BJ (cell line): Measurements from ENCODE around the gene COL3A1. TPM values are rescaled to one million over a fixed set of nuclear protein-coding genes. Genes with fewer than 3 reads are reported as not detected.

Experiments
- CTCF ChIA-PET: fragments of 350-600 bp; formaldehyde crosslinking; extraction: SDS; loops from one replicate; lab custom pipeline; 2021; ENCODE audit warnings: antibody characterized with exemption, inconsistent platforms; lab: Yijun Ruan, JAX
- POLR2A ChIA-PET: fragments of 300-600 bp; sonication (Branson Sonifier 250); formaldehyde crosslinking; extraction: SDS; loops from one replicate; lab custom pipeline; 2021; ENCODE audit warnings: antibody characterized with exemption; lab: Charles Lee
- DNase-seq: peaks from one replicate; pipeline ENCODE4 v3.0.0-alpha.2; 2011; ENCODE audit warnings: low read depth
- H3K27me3 ChIP-seq: 2 replicates; pipeline ENCODE4 v1.6.0; 2011; ENCODE audit warnings: low read length; ENCODE audit not compliant: control insufficient read depth, insufficient read depth
- H3K36me3 ChIP-seq: 2 replicates; pipeline ENCODE4 v1.5.1; 2011; ENCODE audit warnings: low read length; ENCODE audit not compliant: control insufficient read depth, insufficient read depth
- H3K4me3 ChIP-seq: 2 replicates; pipeline ENCODE4 v1.5.1; 2011; ENCODE audit warnings: low read depth, mild to moderate bottlenecking, control low read depth, low read length
- polyA plus RNA-seq: library from polyadenylated mRNA; depleted of rRNA; stranded (reverse); fragments of >200 nt; gene quantifications from 2 replicates; pipeline ENCODE4 v1.2.3, GENCODE V29; 2011
- TF ChIP-seq, protein P1 (sequence below): IDR thresholded peaks from 2 replicates; pipeline ENCODE4 v1.5.1; 2011; ENCODE audit warnings: low read depth, mild to moderate bottlenecking, control low read depth, inconsistent platforms, low read length, moderate library complexity; ENCODE audit not compliant: insufficient read depth

Gene COL3A1
- polyA plus RNA-seq, 1 experiment, result 1,450 TPM

DNA sequence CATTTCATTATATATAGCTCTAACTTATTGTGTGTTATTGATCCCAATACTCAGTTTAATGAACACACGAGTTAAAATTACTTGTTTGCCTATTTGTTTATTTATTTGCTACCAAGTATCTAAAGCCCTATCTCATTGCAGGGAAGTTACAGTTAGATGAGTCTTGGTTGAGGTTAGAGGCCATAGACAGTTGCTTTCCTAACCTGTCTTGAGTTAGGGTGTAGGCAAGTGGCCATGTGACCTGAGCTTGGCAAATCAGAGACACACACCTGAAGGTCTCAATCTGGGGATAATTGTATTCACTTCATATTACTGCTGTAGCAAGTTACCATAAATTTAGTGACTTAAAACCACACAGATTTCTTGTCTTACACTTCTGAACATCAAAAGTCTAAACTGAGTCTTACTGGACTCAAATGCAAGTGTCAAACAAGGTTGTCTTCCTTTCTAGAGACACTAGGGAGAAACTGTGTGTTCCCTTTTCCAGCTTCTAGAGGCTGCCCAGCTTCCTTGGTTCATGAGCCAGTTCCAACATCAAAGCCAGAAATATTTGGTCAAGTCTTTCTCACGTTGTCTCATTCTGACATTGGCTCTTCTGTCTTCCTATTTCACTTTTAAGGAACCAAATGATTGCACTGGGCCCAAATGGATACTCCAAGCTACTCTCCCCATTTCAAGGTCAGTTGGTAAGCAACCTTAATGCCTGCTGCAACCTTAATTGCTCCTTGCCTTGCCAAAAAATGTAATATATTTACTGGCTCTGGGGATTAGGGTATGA is 39.7 kb downstream of the COL3A1 start:
- TF ChIP-seq, protein P1, sequence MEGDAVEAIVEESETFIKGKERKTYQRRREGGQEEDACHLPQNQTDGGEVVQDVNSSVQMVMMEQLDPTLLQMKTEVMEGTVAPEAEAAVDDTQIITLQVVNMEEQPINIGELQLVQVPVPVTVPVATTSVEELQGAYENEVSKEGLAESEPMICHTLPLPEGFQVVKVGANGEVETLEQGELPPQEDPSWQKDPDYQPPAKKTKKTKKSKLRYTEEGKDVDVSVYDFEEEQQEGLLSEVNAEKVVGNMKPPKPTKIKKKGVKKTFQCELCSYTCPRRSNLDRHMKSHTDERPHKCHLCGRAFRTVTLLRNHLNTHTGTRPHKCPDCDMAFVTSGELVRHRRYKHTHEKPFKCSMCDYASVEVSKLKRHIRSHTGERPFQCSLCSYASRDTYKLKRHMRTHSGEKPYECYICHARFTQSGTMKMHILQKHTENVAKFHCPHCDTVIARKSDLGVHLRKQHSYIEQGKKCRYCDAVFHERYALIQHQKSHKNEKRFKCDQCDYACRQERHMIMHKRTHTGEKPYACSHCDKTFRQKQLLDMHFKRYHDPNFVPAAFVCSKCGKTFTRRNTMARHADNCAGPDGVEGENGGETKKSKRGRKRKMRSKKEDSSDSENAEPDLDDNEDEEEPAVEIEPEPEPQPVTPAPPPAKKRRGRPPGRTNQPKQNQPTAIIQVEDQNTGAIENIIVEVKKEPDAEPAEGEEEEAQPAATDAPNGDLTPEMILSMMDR, result no peak
- Histone ChIP-seq H3K27me3 (no peaks in the 10 kb centered on the region), H3K4me3 (no peak overlapping the region), H3K36me3 (peaks cover 6% of the 10 kb centered on the region)
- ChIA-PET POLR2A (no interaction called here), CTCF (interaction anchor here (0.5 to 1.2 kb wide), 5 partner anchors 10 to 491 kb away, joined by 3 to 4 read pairs (median 3); no protein-coding TSS in a partner anchor)
- no peak for DNase-seq

DNA sequence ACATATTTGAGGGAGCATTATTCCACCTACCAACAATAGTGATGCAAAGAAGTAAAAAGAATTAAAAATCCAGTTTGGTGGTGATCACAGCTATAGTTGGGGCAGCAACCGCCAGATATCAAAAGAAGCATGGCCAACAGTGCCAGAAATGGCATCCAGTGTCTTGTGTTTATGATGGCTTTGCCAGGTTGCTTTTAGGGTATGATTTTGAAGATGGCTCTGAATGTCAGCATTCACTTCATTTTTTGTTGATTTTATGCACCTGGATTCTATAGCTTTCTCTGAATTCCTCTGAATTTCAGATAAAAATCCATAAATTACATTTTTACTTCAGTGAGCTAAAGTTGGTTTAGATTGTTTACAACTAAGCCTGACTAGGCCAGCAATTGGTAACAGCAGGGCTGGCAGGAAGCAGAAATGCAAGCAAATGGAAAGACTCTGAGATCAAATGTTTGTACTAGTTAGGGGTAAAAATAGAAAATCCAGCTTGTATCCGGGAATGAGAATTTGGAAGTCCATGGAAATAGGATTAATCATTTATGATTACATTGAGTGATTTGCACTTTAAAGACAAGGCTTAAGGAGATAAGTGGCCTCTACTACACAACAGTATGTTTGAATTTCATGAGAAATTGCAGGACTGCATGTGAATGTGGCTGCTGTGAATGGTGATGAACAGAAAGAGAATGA is 40.4 kb downstream of the COL3A1 start:
- Histone ChIP-seq H3K27me3 (no peaks in the 10 kb centered on the region), H3K4me3 (no peak overlapping the region), H3K36me3 (peaks cover 6% of the 10 kb centered on the region)
- DNase-seq, result no peak
- POLR2A ChIA-PET, result no interaction called here
- TF ChIP-seq, protein P1, result no peak
- CTCF ChIA-PET, result interaction anchor here (0.8 to 1.2 kb wide), 4 partner anchors 11 to 476 kb away, joined by 3 to 4 read pairs (median 3); no protein-coding TSS in a partner anchor

DNA sequence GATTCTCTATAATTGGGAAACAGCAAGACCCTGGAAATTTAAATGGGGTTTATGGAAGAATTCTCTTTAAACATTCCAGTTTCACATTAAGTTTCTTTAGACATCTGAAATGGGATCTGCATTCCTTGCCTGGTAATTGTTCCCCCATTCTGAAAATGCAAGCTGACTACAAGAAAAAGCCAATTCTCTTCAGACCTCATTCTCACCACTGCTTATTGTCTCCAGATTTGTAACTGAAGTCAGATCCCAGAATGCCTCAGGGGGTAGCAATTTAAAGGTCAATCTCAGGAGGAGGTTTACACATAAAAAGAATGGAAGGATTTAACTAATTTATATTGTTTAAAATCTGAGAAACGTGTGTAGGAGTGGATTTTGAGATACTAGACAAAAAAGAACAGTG is 41.2 kb downstream of the COL3A1 start:
- TF ChIP-seq, protein P1, result no peak
- POLR2A ChIA-PET, result no interaction called here
- Histone ChIP-seq H3K4me3 (no peak overlapping the region), H3K27me3 (no peaks in the 10 kb centered on the region), H3K36me3 (peaks cover 4% of the 10 kb centered on the region)
- no peak for DNase-seq
- CTCF ChIA-PET, result interaction anchor here (1.2 kb wide), 1 partner anchor 31 kb away, joined by 3 read pairs; no protein-coding TSS in a partner anchor

DNA sequence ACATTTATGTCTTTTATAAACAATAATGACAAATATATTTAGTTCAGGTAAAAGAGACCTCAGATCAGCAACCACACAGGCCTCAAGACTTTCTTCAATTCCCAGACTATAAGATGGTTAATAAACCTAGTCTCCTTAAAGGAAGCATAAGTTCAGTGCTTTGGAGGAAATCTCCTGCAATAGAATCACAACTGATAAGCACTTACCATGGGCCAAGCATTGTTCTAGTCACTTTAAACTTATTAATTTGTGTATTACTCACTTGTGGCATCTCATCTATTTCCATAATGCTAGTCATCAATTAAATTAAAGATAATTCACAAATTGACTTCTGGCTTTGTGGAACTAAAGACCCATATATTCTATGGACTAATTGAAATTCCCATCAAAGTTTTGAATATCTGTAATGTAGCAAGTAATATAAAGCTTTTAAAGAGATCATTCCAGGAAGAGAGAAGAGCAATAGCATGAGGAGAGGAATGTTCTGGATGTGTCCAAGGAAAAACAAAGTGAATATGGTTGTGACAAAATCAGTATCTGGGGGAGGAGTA is 42.2 kb downstream of the COL3A1 start:
- no peak overlapping the region for H3K4me3 ChIP-seq
- ChIA-PET POLR2A (no interaction called here), CTCF (interaction anchor here (0.7 kb wide), 1 partner anchor 1513 kb away, joined by 3 read pairs; no protein-coding TSS in a partner anchor)
- peaks cover 3% of the 10 kb centered on the region for H3K36me3 ChIP-seq
- TF ChIP-seq, protein P1, result no peak
- H3K27me3 ChIP-seq, result no peaks in the 10 kb centered on the region
- no peak for DNase-seq

DNA sequence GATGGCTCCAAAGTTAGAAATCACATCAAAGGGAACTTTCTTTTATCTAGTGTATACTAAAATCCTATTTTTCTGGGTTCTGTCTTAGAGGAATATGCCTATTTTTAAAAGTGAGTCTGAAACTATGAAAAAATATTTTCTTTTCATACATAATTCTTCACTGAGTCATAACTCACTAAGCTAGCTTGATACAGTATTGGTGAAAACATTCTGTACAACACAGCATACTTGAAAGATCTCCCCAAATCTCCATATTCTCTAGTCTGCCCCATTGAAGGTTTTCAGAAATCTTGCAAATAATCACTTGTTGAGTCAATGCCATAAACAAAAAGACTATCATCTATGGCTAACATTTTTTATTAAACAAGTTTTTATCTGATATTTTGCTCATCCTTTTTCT is 44.5 kb downstream of the COL3A1 start:
- Histone ChIP-seq H3K36me3 (no peaks in the 10 kb centered on the region), H3K4me3 (no peak overlapping the region), H3K27me3 (no peaks in the 10 kb centered on the region)
- ChIA-PET CTCF (interaction anchor here (1.1 kb wide), 1 partner anchor 494 kb away, joined by 4 read pairs; no protein-coding TSS in a partner anchor), POLR2A (no interaction called here)
- TF ChIP-seq, protein P1, result no peak
- DNase-seq, result no peak
